Neutrophil (primary cell): Measurements from ENCODE around the gene OR6N1.
A peak's percentile ranks its signal among the peaks of the same experiment; 100 is the strongest.

Experiments
- H3K27ac ChIP-seq: fragments of 200-600 bp; sonication (generic); 2 replicates; pipeline ENCODE4 v1.5.1; 2016; ENCODE audit warnings: mild to moderate bottlenecking, moderate library complexity
- H3K27me3 ChIP-seq: fragments of 200-600 bp; sonication (generic); 2 replicates; pipeline ENCODE4 v1.6.0; 2016; ENCODE audit warnings: mild to moderate bottlenecking
- H3K36me3 ChIP-seq: fragments of 200-600 bp; sonication (generic); 2 replicates; pipeline ENCODE4 v1.5.1; 2017
- H3K4me1 ChIP-seq, 2 experiments: fragments of 200-600 bp in 1 of 2; sonication (generic) in 1 of 2; 1 replicate in 1 of 2; 2 replicates in 1 of 2; pipeline versions ENCODE4 v1.5.1 to v1.6.1; 2013 to 2016; ENCODE audit warnings: low read depth in 1 of 2, low read length in 1 of 2, mild to moderate bottlenecking in 1 of 2, moderate library complexity in 1 of 2; ENCODE audit not compliant: control insufficient read depth in 1 of 2, insufficient read depth in 1 of 2
- H3K4me3 ChIP-seq, 2 experiments: fragments of 200-600 bp in 1 of 2; sonication (generic) in 1 of 2; 1 replicate in 1 of 2; 2 replicates in 1 of 2; pipeline ENCODE4 v1.5.1; 2013 to 2016; ENCODE audit warnings: low read depth in 1 of 2, low read length in 1 of 2, mild to moderate bottlenecking in 1 of 2, moderate library complexity in 1 of 2
- H3K9me3 ChIP-seq: fragments of 200-600 bp; sonication (generic); 2 replicates; pipeline ENCODE4 v1.5.1; 2016
- CTCF ChIP-seq: fragments of 200-600 bp; sonication (generic); IDR thresholded peaks from 2 replicates; pipeline ENCODE4 v1.5.1; 2016; ENCODE audit warnings: antibody characterized with exemption

Gene OR6N1

DNA sequence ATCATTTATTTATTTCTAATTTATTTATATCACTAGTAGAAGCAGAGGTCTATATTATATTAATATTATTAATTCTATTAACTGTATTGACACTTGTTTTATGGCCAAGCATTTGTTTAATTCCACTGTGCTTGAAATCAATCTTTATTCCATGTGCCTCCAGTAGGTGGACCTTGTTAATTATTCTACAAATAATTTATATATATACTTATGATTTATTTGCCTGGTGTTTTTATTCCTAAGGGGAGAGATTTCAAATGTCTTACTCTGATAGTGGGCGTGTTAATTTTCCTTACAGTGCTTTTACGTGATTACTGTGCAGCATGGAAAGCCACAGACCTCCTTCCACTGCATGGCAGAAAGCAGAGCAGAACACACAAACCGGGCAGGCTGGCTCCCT lies 26.5 kb upstream of the OR6N1 start:
- Histone ChIP-seq H3K27me3 (no peaks in the 10 kb centered on the region), H3K27ac (peak overlapping the region; percentile 98), H3K9me3 (no peaks in the 10 kb centered on the region), H3K4me3 (peak overlapping the region in 1 of 2 experiments; percentile 58), H3K36me3 (no peaks in the 10 kb centered on the region), H3K4me1 (peaks cover 99 to 100% of the 10 kb centered on the region in 2 experiments)
- TF ChIP-seq CTCF = no peak

- TF ChIP-seq CTCF = no peak
Observed at GRCh38 chr1:158794247-158794646, 22.3 kb upstream of the OR6N1 start.

GRCh38 chr1:158793604-158794003 lies 21.6 kb upstream of the OR6N1 start:
- Histone ChIP-seq H3K9me3 (no peaks in the 10 kb centered on the region), H3K4me1 (peaks cover 55% of the 10 kb centered on the region in 2 experiments), H3K4me3 (peak overlapping the region; percentile 43 to 49), H3K27ac (peak overlapping the region; percentile 98), H3K27me3 (no peaks in the 10 kb centered on the region), H3K36me3 (no peaks in the 10 kb centered on the region)
- TF ChIP-seq CTCF = peak; percentile 65

More at GRCh38 chr1:158794247-158794646, 22.3 kb upstream of the OR6N1 start:
- H3K27me3 ChIP-seq = no peaks in the 10 kb centered on the region
- H3K4me3 ChIP-seq = peak overlapping the region; percentile 43 to 49
- peaks cover 61% of the 10 kb centered on the region in 2 experiments for H3K4me1 ChIP-seq
- no peaks in the 10 kb centered on the region for H3K36me3 ChIP-seq
- no peaks in the 10 kb centered on the region for H3K9me3 ChIP-seq
- H3K27ac ChIP-seq = peak overlapping the region; percentile 98

GRCh38 chr1:158781104-158781503 lies 9.1 kb upstream of the OR6N1 start, which contains the start of gene OR6N2:
Gene OR6N2, minus strand, starts transcription at chr1:158781204. Its CDS starts 3,569 bp downstream, at chr1:158777635.
- no peak for TF ChIP-seq CTCF
- Histone ChIP-seq H3K27me3 (no peaks in the 10 kb centered on the region), H3K9me3 (no peaks in the 10 kb centered on the region), H3K27ac (no peak within 1 kb of the TSS), H3K4me3 (no peak within 1 kb of the TSS), H3K36me3 (peaks cover 21% of the 10 kb centered on the region), H3K4me1 (peaks cover 10 to 11% of the 10 kb centered on the region in 2 experiments)

DNA sequence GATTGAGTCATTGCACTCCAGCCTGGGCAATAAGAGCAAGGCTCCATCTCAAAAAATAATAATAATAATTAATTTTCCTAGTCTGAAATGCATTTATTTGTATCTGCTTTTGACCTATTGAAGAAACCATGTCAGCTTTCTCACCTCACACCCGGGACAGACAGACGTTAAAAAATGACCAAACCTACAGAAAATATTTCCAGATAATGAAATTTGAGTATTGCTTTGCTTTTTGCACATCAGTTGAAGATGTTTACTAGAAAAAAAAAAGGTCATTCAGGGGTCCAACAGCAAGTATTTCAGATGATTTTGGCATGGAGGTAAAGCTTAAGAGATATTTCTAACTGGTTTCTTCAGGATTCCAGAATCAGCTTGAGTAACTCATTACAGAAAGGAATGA lies 17.6 kb downstream of the OR6N1 start, which contains the start of gene OR6K6:
TSS of gene OR6K6 (plus strand) at position 301 of the 400 bp plus-strand sequence. CDS start 168 bp downstream, outside the sequence.
- Histone ChIP-seq H3K9me3 (no peaks in the 10 kb centered on the region), H3K36me3 (no peaks in the 10 kb centered on the region), H3K27me3 (no peaks in the 10 kb centered on the region), H3K4me1 (no peaks in the 10 kb centered on the region), H3K27ac (no peak within 1 kb of the TSS), H3K4me3 (no peak within 1 kb of the TSS)
- no peak for TF ChIP-seq CTCF
